GM21360 (cell line): ENCODE measurements around the gene SMC3.

Experiments
- ATAC-seq: cut with Tn5 transposase; IDR thresholded peaks from one replicate; pipeline ENCODE4 v1.9.1; 2021; ENCODE audit warnings: mild to moderate bottlenecking, moderate library complexity; ENCODE audit not compliant: unreplicated experiment

Gene SMC3

DNA sequence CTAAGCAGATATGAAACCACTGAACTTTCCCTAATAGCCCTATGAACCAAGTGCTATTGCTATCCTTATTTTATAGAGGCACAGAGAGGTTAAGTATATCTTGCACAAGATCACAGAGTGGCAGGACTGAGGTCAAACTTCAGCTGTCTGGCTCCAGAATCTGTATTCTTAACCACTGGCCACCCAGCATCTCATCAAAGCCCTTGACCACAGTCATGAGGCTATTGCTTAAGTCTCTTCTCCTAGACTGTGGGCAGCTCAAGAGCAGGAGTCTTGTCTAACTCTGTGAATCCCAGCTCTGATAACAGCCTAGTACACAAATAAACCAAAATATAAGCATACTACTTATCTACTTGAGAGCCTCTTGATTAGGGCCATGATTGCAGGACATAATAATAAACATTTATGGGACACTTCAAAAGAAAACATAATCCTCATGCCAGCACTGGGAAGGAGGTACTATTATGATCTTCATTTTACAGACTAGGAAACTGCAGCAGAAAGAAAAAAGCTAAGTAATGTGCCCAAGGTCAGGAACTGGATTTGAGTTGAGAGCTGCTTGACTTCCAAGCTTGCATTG lies 22.4 kb upstream of the SMC3 start:
- no peak for ATAC-seq

- ATAC-seq = no peak
Measured at GRCh38 chr10:110546077-110546476, 21.4 kb upstream of the SMC3 start.

- ATAC-seq = no peak
Measured at GRCh38 chr10:110546499-110547110, 20.9 kb upstream of the SMC3 start.

GRCh38 chr10:110547139-110547761 lies 20.2 kb upstream of the SMC3 start:
- ATAC-seq = no peak

DNA sequence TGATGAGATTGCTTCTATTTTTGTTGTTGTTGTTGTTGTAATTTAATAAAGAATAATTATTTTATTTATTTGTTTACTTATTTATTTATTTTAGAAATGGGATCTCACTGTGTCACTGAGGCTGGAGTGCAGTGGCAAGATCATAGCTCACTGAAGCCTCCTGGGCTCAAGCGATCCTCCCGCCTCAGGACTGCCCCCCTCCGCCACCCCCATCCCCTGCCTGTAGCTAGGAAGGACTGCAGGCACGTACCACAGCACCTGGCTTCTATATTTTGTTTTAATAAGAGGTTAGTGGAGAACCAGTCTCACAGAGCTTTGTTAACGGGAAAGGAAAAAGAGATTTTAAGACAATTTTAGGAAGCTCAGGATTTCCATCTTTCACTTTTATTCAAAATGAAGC lies 19.5 kb upstream of the SMC3 start:
- ATAC-seq = no peak

GRCh38 chr10:110549211-110549610 lies 18.3 kb upstream of the SMC3 start:
- no peak for ATAC-seq

DNA sequence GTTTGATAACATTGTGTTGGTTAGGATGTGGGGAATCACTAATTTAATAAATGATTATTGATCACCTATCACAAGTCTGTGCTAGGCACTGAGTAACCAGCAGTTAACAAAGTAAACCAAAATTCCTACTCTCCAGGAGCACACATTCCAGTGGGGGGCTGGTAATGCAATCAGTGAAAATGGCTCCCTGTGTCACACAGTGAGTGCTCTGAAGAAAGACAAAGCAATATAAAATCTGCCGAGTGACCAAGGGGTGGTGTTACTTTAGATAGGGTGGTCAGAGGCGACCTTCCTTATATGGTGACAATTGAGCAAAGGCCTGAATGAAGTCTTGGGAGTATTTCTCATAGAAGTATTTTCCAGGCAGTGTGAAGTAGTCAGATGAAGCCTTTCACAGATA lies 13.6 kb upstream of the SMC3 start:
- no peak for ATAC-seq

DNA sequence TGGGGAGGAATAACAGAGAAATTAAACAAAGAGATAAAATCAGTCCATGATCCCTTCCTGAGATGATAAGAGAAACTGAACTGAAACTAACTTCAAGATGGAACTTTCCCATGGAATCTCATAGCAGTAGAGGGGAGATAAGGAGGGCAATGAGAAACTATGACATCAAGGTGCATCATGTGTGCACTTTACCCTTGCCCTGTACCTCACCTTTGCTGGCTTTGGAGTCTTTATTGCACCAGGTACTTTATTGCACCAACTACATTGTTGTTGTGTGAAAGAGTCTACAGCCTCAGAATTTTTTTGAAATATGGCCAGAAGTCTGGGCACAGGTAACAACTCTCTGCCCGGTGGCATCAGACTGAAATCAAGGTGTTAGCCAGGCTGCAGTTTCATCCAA lies 11.2 kb upstream of the SMC3 start:
- no peak for ATAC-seq

DNA sequence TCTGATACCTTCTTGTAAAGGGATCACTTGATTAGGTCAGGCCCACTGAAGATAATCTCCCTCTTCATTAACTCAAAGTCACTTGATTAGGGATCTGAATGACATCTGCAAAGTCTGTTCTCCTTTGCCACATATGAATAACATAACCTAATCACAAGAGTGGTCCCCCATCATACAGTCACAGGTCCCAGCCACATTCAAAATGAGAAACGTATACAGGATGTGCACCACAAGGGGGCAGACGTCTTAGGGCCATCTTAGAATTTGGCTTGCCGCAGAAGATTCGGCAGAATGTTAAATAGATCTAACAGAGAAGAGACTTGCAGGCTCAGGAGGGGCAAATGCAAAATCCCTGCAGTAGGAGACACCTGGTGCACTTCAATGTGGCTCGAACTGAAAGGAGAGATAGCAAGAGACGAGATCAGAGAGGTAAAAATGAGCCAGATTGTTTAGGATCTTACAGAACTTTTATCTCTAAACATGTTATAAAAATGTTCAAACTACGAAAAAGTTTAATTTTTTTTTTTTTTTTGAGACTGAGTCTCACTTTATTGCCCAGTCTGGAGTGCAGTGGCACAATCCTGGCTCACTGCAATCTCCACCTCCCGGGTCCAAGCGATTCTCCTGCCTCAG lies 10.4 kb upstream of the SMC3 start:
- ATAC-seq = peak; percentile 59

DNA sequence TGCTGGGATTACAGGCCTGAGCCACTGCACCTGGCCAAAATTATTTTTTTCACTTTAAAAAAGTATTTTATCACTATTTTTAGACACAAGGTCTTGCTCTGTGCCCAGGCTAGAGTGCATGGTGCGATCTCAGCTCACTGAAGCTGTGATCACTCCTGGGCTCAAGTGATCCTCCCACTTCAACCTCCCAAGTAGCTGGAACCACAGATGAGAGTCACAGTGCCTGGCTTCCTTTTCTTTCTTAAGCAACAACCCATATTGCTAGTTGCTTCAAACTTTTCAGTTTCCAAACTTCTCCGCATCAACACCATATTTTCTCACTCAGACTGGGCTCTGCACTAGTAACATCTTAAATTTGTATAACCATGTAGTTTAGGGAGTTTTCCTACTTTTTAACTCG lies 9.5 kb upstream of the SMC3 start:
- ATAC-seq = no peak

DNA sequence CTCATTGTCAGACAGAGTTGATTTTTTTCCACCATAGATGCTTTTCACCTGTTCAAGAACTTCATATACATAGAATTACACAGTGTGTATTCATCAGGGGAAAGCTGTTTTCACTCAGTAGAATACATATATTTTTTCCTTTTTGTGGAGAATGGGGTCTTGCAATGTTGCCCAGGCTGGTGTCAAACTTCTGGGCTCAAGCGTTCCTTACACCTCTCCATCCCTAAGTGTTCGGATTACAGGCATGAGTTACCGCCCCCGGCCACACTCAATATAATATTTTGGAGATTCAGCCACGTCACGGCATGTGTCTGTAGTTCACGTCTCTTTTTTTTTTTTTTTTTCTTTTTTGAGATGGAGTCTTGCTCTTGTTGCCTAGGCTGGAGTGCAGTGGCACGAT lies 7.5 kb upstream of the SMC3 start:
- no peak for ATAC-seq

DNA sequence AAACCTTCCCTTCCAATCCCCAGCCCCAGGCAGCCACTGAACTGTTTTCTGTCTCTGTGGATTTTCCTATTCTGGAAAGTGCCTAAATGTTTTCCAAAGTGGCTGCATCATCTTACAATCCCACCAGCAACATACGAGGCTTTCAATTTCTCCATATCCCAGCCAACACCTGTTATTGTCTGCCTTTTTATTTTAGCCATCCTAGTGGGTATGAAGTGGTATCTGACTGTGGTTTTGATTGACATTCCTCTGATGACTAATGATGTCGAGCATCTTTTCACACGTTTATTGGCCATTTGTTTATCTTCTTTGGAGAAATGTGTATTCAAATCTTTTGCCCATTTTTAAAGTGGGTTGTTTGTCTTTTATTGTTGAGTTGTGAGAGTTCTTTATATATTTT lies 6.2 kb upstream of the SMC3 start:
- ATAC-seq = no peak

DNA sequence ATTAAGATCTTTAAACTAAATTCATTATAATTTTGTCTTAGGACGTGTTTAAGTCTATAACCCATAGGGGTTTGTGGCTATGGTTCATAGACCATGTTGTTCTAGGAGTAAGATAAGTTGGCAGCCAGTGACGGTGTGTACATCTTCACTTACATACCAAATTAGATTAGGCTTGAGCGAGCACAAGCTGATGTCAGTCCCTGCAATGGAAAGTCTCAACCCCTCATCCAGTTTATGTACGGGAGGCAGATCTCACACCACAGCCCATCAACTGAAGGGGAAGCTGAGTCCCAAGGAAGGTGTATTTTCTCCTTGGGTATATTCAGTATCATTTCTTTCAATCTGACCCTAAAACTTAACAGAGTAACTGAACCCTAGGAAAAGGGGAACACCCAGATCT lies 5.1 kb upstream of the SMC3 start:
- ATAC-seq = no peak

DNA sequence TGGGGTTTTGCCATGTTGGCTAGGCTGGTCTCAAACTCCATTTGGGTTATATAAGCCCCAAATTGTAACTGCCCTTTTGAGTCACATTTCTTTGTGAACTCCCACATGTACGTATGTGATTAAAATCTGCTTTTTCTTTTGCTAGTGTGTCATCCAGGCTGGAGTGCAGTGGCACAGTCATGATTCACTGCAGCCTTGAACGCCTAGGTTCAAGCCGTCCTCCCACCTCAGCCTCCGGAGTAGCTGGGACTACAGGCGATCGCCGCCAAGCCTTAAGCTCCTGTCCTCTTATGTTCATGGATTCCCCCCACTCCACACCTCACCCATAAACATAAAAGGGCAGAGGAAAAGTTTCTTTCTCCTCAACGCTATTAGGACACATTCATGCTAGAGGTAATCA lies 4.4 kb upstream of the SMC3 start:
- ATAC-seq = no peak

DNA sequence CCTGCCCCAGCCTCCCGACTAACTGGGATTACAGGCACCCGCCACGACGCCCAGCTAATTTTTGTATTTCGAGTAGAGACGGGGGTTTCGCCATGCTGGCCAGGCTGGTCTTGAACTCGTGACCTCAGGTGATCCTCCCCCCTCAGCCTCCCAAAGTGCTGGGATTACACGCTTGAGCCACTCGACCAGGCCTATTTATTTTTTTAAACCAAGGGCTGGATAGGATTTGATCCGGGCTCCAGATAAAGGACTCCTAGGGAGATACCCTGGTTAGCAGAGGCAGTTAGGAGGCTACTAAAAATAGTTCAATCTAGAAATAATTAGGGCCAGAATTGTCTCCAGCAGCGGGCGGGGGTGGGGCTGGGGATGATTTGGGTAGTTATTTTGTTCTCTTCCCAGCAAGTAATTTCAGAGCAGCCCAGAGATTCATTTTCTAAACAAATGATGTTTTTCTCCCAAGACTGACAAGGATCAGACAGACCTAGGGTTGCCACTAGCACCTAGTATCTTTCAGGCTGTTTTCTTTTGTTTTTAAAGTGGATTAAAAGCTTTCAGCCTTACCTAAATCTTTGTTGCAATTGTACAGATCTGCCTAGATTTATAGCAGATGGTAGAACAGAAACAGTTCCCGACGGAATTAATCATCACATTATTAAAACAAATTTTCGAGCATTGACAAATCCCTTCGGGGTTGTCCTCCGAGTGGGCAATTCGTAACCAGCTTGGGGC lies 859 bp upstream of the SMC3 start:
- ATAC-seq = no peak

DNA sequence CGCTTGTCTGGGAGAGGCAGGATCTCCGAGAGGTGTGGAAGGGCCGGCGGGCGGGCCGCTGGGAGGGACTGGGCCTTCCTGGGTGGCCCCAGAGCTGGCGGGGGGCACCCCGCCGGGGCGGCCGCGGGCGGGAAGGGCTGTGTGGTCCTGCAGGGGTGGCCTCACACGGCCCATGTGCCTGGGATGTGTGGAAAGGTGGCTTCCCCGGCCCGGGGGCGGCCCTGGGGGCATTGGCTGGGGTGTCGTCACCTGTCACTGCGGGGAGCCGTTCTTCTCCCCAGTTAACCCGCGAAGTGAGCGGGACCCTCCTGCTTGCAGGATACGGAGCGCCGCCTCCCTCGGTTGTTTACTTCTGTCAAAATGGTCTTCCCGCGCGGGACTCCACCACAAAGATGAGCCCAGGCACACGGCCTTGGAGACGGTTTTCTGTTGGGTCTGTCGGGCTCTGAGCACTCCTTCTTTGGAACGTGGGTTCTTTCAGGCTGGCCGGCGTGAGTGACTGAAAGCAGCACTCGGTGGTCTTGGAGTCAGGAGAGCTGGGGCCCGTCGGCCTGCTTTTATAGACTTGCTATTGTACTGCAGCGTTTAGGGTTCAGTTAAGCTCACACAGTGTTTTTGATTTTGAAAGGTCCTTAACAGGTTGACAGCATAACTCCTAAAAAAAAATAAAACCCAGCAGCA lies 700 bp downstream of the SMC3 start:
- peak; percentile 20 for ATAC-seq

GRCh38 chr10:110569122-110569521 lies 1.6 kb downstream of the SMC3 start:
- no peak for ATAC-seq

GRCh38 chr10:110569736-110570135 lies 2.2 kb downstream of the SMC3 start:
- no peak for ATAC-seq

- no peak for ATAC-seq
Measured at GRCh38 chr10:110571093-110571743, 3.7 kb downstream of the SMC3 start.

- no peak for ATAC-seq
Measured at GRCh38 chr10:110572862-110573261, 5.4 kb downstream of the SMC3 start.

GRCh38 chr10:110574420-110574819 lies 6.9 kb downstream of the SMC3 start:
- ATAC-seq = no peak
